ENCODE data around the gene C1QL1.

GRCh38 chr17:44940768-44941167, 27.3 kb downstream of the C1QL1 start:
- TF ChIP-seq CTCF (IDR thresholded peaks at IDR 0.05 in 4 of 5, conservative IDR thresholded peaks at IDR 0.05 in 1 of 5) (no peak), POLR2A (IDR thresholded peaks at IDR 0.05) (no peak)

Data from gastrocnemius medialis (tissue), 4 donors.